ENCODE results near the gene FBXO34. TPM values are rescaled to one million over a fixed set of nuclear protein-coding genes. Genes with fewer than 3 reads are reported as not detected.

Gene FBXO34
- total RNA-seq, 2 experiments from 2014 or later, result 28.3 to 29.7 TPM

GRCh38 chr14:55243386-55243785, 27.8 kb upstream of the FBXO34 start:
- ChIA-PET CTCF (interaction anchor here (0.8 kb wide), 1 partner anchor 111 kb away, joined by 4 read pairs; no protein-coding TSS in a partner anchor), POLR2A (no interaction called here)
- no peak overlapping the region for H3K27ac ChIP-seq (ENCODE audit: low read depth in 1 of 2, low read length in 2 of 2)
- Mint-ChIP-seq H3K36me3 (ENCODE audit: low read depth) (no peaks in the 10 kb centered on the region), H3K4me3 (no peak overlapping the region), H3K27me3 (peaks cover 19% of the 10 kb centered on the region), H3K4me1 (ENCODE audit: low read depth) (no peaks in the 10 kb centered on the region), H3K9me3 (no peaks in the 10 kb centered on the region), H3K27ac (no peak overlapping the region)
- ATAC-seq (ENCODE audit: poor library complexity) (no peak), DNase-seq (no peak)
- TF ChIP-seq, protein P1, sequence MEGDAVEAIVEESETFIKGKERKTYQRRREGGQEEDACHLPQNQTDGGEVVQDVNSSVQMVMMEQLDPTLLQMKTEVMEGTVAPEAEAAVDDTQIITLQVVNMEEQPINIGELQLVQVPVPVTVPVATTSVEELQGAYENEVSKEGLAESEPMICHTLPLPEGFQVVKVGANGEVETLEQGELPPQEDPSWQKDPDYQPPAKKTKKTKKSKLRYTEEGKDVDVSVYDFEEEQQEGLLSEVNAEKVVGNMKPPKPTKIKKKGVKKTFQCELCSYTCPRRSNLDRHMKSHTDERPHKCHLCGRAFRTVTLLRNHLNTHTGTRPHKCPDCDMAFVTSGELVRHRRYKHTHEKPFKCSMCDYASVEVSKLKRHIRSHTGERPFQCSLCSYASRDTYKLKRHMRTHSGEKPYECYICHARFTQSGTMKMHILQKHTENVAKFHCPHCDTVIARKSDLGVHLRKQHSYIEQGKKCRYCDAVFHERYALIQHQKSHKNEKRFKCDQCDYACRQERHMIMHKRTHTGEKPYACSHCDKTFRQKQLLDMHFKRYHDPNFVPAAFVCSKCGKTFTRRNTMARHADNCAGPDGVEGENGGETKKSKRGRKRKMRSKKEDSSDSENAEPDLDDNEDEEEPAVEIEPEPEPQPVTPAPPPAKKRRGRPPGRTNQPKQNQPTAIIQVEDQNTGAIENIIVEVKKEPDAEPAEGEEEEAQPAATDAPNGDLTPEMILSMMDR (IDR thresholded peaks at IDR 0.05), result no peak
- no peak overlapping the region for H3K4me3 ChIP-seq (ENCODE audit: low read length)
- no peaks in the 10 kb centered on the region for H3K9me3 ChIP-seq (ENCODE audit: control insufficient read depth in 1 of 2, insufficient read depth in 1 of 2, low read length in 2 of 2)
- intact Hi-C loops (cut with DNase I, micrococcal nuclease), result loop anchor here (10.0 kb wide), 1 partner anchor 1231 kb away; no protein-coding TSS in a partner anchor
- H3K4me1 ChIP-seq (ENCODE audit: insufficient read depth, low read length), result no peaks in the 10 kb centered on the region
- H3K27me3 ChIP-seq (ENCODE audit: control insufficient read depth in 1 of 2, insufficient read depth in 2 of 2, low read length in 2 of 2), result peaks cover 0 to 5% of the 10 kb centered on the region in 2 experiments
- H3K36me3 ChIP-seq (ENCODE audit: insufficient read depth, low read length), result no peaks in the 10 kb centered on the region

DNA sequence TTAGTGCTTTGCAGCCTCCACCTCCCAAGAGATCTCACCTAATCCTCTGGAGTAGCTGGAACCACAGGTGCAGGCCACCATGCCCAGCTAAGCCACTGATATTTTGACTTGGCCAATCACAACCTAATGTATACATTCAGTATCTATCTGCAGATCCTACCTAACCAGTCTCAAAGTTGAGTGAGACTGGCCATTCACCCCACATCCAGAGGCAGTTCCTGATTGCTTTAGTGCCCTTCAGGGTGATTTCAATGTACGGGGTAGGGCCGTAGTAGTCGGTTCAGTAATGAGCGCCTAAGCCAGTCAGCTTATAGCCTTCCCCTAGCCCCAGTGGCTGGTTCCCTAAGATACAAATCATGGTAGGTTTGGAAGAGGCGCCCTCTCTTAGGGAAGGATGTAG, 27.4 kb upstream of the FBXO34 start:
- H3K27ac Mint-ChIP-seq, result no peak overlapping the region
- no peak for DNase-seq
- intact Hi-C loops (cut with DNase I, micrococcal nuclease), result loop anchor here (2.0 to 10.0 kb wide), 2 partner anchors 187 to 1231 kb away; no protein-coding TSS in a partner anchor
- no peaks in the 10 kb centered on the region for H3K9me3 Mint-ChIP-seq
- H3K36me3 Mint-ChIP-seq (ENCODE audit: low read depth), result no peaks in the 10 kb centered on the region
- no peak overlapping the region for H3K4me3 Mint-ChIP-seq
- ChIA-PET POLR2A (no interaction called here), CTCF (interaction anchor here (0.8 kb wide), 1 partner anchor 111 kb away, joined by 4 read pairs; no protein-coding TSS in a partner anchor)
- H3K36me3 ChIP-seq (ENCODE audit: insufficient read depth, low read length), result no peaks in the 10 kb centered on the region
- peaks cover 23% of the 10 kb centered on the region for H3K27me3 Mint-ChIP-seq
- H3K4me1 Mint-ChIP-seq (ENCODE audit: low read depth), result no peaks in the 10 kb centered on the region
- H3K27me3 ChIP-seq (ENCODE audit: control insufficient read depth in 1 of 2, insufficient read depth in 2 of 2, low read length in 2 of 2), result peaks cover 0 to 5% of the 10 kb centered on the region in 2 experiments
- no peak overlapping the region for H3K4me3 ChIP-seq (ENCODE audit: low read length)
- H3K9me3 ChIP-seq (ENCODE audit: control insufficient read depth in 1 of 2, insufficient read depth in 1 of 2, low read length in 2 of 2), result no peaks in the 10 kb centered on the region
- H3K27ac ChIP-seq (ENCODE audit: low read depth in 1 of 2, low read length in 2 of 2), result no peak overlapping the region
- no peak for ATAC-seq (ENCODE audit: poor library complexity)
- no peaks in the 10 kb centered on the region for H3K4me1 ChIP-seq (ENCODE audit: insufficient read depth, low read length)
- TF ChIP-seq, protein P1 (IDR thresholded peaks at IDR 0.05), result no peak

DNA sequence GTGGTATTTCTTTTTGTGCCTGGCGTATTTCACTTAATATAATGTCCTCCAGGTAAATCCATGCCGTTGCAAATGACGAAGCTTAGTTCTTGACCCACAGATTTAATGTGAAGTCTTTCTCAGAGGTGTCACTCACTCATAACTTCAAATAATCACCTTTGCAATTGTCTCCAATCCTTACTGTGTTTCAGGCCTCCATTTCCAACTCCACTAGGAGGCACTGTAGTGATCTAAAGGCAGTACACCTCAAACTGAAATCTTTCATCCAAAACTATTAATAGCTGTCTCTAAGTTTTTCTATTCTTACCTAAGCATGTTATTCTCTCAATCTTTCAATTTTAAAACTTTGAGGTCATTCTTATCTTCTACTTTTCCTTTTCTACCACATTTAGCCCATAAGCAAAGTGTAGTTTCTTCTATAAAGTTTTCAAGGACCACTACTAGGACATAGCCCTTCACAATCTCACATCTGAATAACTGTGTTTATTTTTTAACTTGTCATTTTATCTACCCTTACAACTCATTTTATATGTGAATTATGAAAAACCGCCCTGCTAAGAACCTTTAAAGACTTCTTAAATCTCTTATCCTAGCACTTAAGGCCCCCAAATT, 25.5 kb upstream of the FBXO34 start:
- ChIA-PET POLR2A (interaction anchor here (0.8 to 1.2 kb wide), 2 partner anchors 25 to 109 kb away, joined by 3 read pairs; partner anchors contain the start of gene FBXO34), CTCF (interaction anchor here (0.6 to 1.8 kb wide), 9 partner anchors 9 to 191 kb away, joined by 3 to 16 read pairs (median 4); no protein-coding TSS in a partner anchor)
- TF ChIP-seq, protein P1 (IDR thresholded peaks at IDR 0.05), result peak; percentile 68
- intact Hi-C loops (cut with DNase I, micrococcal nuclease), result loop anchor here (1.0 to 10.0 kb wide), 4 partner anchors 109 to 1229 kb away; no protein-coding TSS in a partner anchor
- peak in 8 of 14 experiments; percentile 8 to 70 (median 32) for DNase-seq
- Mint-ChIP-seq H3K27ac (no peak overlapping the region), H3K4me3 (no peak overlapping the region), H3K36me3 (ENCODE audit: low read depth) (no peaks in the 10 kb centered on the region), H3K27me3 (peaks cover 38% of the 10 kb centered on the region), H3K9me3 (no peaks in the 10 kb centered on the region), H3K4me1 (ENCODE audit: low read depth) (no peaks in the 10 kb centered on the region)
- Histone ChIP-seq H3K27ac (ENCODE audit: low read depth in 1 of 2, low read length in 2 of 2) (no peak overlapping the region), H3K4me3 (ENCODE audit: low read length) (no peak overlapping the region), H3K4me1 (ENCODE audit: insufficient read depth, low read length) (no peaks in the 10 kb centered on the region), H3K36me3 (ENCODE audit: insufficient read depth, low read length) (no peaks in the 10 kb centered on the region), H3K9me3 (ENCODE audit: control insufficient read depth in 1 of 2, insufficient read depth in 1 of 2, low read length in 2 of 2) (no peaks in the 10 kb centered on the region), H3K27me3 (ENCODE audit: control insufficient read depth in 1 of 2, insufficient read depth in 2 of 2, low read length in 2 of 2) (peaks cover 0 to 5% of the 10 kb centered on the region in 2 experiments)
- ATAC-seq (ENCODE audit: poor library complexity), result peak; percentile 76

All from CD4-positive, alpha-beta T cell (primary cell).